GM23338 (cell line): ENCODE data around the gene PRR11. TPM values are rescaled to one million over a fixed set of nuclear protein-coding genes. Genes with fewer than 3 reads are reported as not detected.

ENCODE experiments used
- ATAC-seq: fragments of 200-7000 bp; cut with Tn5 transposase; 3 replicates; pipeline ENCODE4 v1.9.1; 2020
- DNase-seq: peaks from one replicate; pipeline ENCODE4 v3.0.0-alpha.2; 2015; ENCODE audit warnings: low spot score
- H2AFZ ChIP-seq: fragments of 200-600 bp; sonication (generic); 2 replicates; pipeline ENCODE4 v1.8.0; 2016; ENCODE audit warnings: antibody characterized with exemption, mild to moderate bottlenecking, moderate library complexity
- H3F3A ChIP-seq: fragments of 200-600 bp; sonication (generic); replicated peaks from 2 replicates; pipeline ENCODE4 v1.8.0; 2017; ENCODE audit warnings: antibody characterized with exemption, mixed run types, low read depth
- H3K27ac ChIP-seq: fragments of 200-600 bp; sonication (generic); 2 replicates; pipeline ENCODE4 v1.6.1; 2016; ENCODE audit warnings: low read depth
- H3K27me3 ChIP-seq: fragments of 200-600 bp; sonication (generic); 2 replicates; pipeline ENCODE4 v1.8.0; 2016; ENCODE audit warnings: mild to moderate bottlenecking, mixed run types, moderate library complexity; ENCODE audit not compliant: insufficient read depth
- H3K36me3 ChIP-seq: fragments of 200-600 bp; sonication (generic); 2 replicates; pipeline ENCODE4 v1.8.0; 2016; ENCODE audit warnings: mild to moderate bottlenecking; ENCODE audit not compliant: insufficient read depth
- H3K4me1 ChIP-seq: fragments of 200-600 bp; sonication (generic); 2 replicates; pipeline ENCODE4 v1.8.0; 2016; ENCODE audit warnings: mild to moderate bottlenecking, moderate library complexity; ENCODE audit not compliant: insufficient read depth
- H3K4me2 ChIP-seq: fragments of 200-600 bp; sonication (generic); 2 replicates; pipeline ENCODE4 v1.7.1; 2017; ENCODE audit warnings: mixed run types
- H3K4me3 ChIP-seq: fragments of 200-600 bp; sonication (generic); 2 replicates; pipeline ENCODE4 v1.6.1; 2016; ENCODE audit warnings: mixed run types
- H3K79me2 ChIP-seq: fragments of 200-600 bp; sonication (generic); replicated peaks from 2 replicates; pipeline ENCODE4 v1.8.0; 2017; ENCODE audit warnings: mild to moderate bottlenecking; ENCODE audit not compliant: insufficient read depth
- H3K9me2 ChIP-seq: fragments of 200-600 bp; sonication (generic); 2 replicates; pipeline ENCODE4 v1.8.0; 2017; ENCODE audit not compliant: insufficient read depth
- H4K20me1 ChIP-seq: fragments of 200-600 bp; sonication (generic); replicated peaks from 2 replicates; pipeline ENCODE4 v1.8.0; 2017; ENCODE audit warnings: mild to moderate bottlenecking; ENCODE audit not compliant: insufficient read depth
- H3K27ac Mint-ChIP-seq: 2 replicates; pipeline ENCODE4 v1.8.0; 2020; ENCODE audit warnings: inconsistent platforms, mild to moderate bottlenecking, moderate library complexity, mixed read lengths
- H3K27me3 Mint-ChIP-seq: 3 replicates; pipeline ENCODE4 v1.8.0; 2022; ENCODE audit warnings: low read depth, mild to moderate bottlenecking, moderate library complexity, mixed read lengths, inconsistent platforms; ENCODE audit not compliant: insufficient read depth, poor library complexity
- H3K36me3 Mint-ChIP-seq: 3 replicates; pipeline ENCODE4 v1.8.0; 2021; ENCODE audit warnings: low read depth, mild to moderate bottlenecking, inconsistent platforms, moderate library complexity, mixed read lengths
- H3K4me1 Mint-ChIP-seq: 3 replicates; pipeline ENCODE4 v1.8.0; 2020; ENCODE audit warnings: mild to moderate bottlenecking, inconsistent platforms, mixed read lengths
- H3K4me3 Mint-ChIP-seq: 3 replicates; pipeline ENCODE4 v1.8.0; 2021; ENCODE audit warnings: moderate library complexity, mild to moderate bottlenecking, inconsistent platforms, mixed read lengths
- H3K9me3 Mint-ChIP-seq: 3 replicates; pipeline ENCODE4 v1.8.0; 2020; ENCODE audit warnings: moderate library complexity, mild to moderate bottlenecking, inconsistent platforms, mixed read lengths
- CREB1 ChIP-seq: fragments of 250-450 bp; sonication (Bioruptor Pico); IDR thresholded peaks from 2 replicates; pipeline ENCODE4 v1.5.0; 2020; ENCODE audit warnings: low read depth, mild to moderate bottlenecking, moderate library complexity
- ETS1 ChIP-seq: IDR thresholded peaks from 2 replicates; pipeline ENCODE4 v1.6.1; 2016; ENCODE audit warnings: antibody characterized with exemption
- EZH2 ChIP-seq: fragments of 200-600 bp; sonication (generic); IDR thresholded peaks from one replicate; pipeline ENCODE4 v1.8.0; 2017; ENCODE audit warnings: antibody characterized with exemption, mild to moderate bottlenecking, low read depth; ENCODE audit not compliant: unreplicated experiment
- EZH2phosphoT487 ChIP-seq: fragments of 200-600 bp; sonication (generic); IDR thresholded peaks from one replicate; pipeline ENCODE4 v1.8.1; 2018; ENCODE audit warnings: antibody characterized with exemption; ENCODE audit not compliant: unreplicated experiment
- JUNB ChIP-seq: IDR thresholded peaks from one replicate; pipeline ENCODE4 v1.6.1; 2016; ENCODE audit warnings: antibody characterized with exemption; ENCODE audit not compliant: unreplicated experiment
- NANOG ChIP-seq: IDR thresholded peaks from 2 replicates; pipeline ENCODE4 v1.6.1; 2016; ENCODE audit warnings: antibody characterized with exemption, borderline replicate concordance
- POLR2AphosphoS5 ChIP-seq: IDR thresholded peaks from 2 replicates; pipeline ENCODE4 v1.6.1; 2016; ENCODE audit warnings: antibody characterized with exemption, low read depth
- REST ChIP-seq: IDR thresholded peaks from one replicate; pipeline ENCODE4 v1.6.1; 2018; ENCODE audit warnings: antibody characterized with exemption; ENCODE audit not compliant: unreplicated experiment
- STAT1 ChIP-seq: IDR thresholded peaks from one replicate; pipeline ENCODE4 v1.6.1; 2016; ENCODE audit warnings: antibody characterized with exemption; ENCODE audit not compliant: unreplicated experiment
- ZNF114 ChIP-seq: fragments of 250-450 bp; sonication (Bioruptor Pico); IDR thresholded peaks from 2 replicates; pipeline ENCODE4 v1.5.0; 2020; ENCODE audit warnings: mild to moderate bottlenecking, moderate library complexity
- ZNF331 ChIP-seq: fragments of 250-450 bp; sonication (Bioruptor Pico); IDR thresholded peaks from 2 replicates; pipeline ENCODE4 v1.5.0; 2020; ENCODE audit warnings: low read depth, mild to moderate bottlenecking, moderate library complexity
- ZNF462 ChIP-seq: fragments of 250-450 bp; sonication (Bioruptor Pico); IDR thresholded peaks from 2 replicates; pipeline ENCODE4 v1.5.0; 2020; ENCODE audit warnings: mild to moderate bottlenecking, moderate library complexity
- polyA plus RNA-seq: library from polyadenylated mRNA; unstranded; fragments of >200 nt; fragmentation: Nextera tagmentation; extraction: Ambion mirVana; gene quantifications from 2 replicates; pipeline ENCODE4 v1.2.1, GENCODE V29; 2016
- total RNA-seq: library from RNA; depleted of rRNA; stranded (reverse); fragments of >200 nt; shearing (Covaris generic); gene quantifications from 2 replicates; pipeline ENCODE4 v1.2.3, GENCODE V29; 2014
- TF ChIP-seq, protein P1 (sequence below), 2 experiments: fragments of 200-600 bp in 1 of 2; sonication (generic) in 1 of 2; conservative IDR thresholded peaks; 2 replicates each; pipeline versions ENCODE4 v1.5.1 to v1.6.1; 2016 to 2017; ENCODE audit warnings: antibody characterized with exemption in 2 of 2, low read depth in 2 of 2, mild to moderate bottlenecking in 2 of 2, moderate library complexity in 1 of 2

PRR11 gene
- total and polyA plus RNA-seq, 2 experiments from 2014 or later, result 42.7 to 55.9 TPM

- Histone ChIP-seq H3K27ac (no peak overlapping the region), H4K20me1 (peaks cover 62% of the 10 kb centered on the region), H3K9me2 (no peaks in the 10 kb centered on the region), H2AFZ (no peak overlapping the region), H3K4me1 (peaks cover 6% of the 10 kb centered on the region; the same call in 1 of the 2 replicates), H3K27me3 (no peaks in the 10 kb centered on the region), H3K4me3 (no peak overlapping the region), H3F3A (no peaks in the 10 kb centered on the region), H3K4me2 (no peak overlapping the region), H3K36me3 (no peaks in the 10 kb centered on the region), H3K79me2 (peaks cover 100% of the 10 kb centered on the region)
- TF ChIP-seq, protein P1, sequence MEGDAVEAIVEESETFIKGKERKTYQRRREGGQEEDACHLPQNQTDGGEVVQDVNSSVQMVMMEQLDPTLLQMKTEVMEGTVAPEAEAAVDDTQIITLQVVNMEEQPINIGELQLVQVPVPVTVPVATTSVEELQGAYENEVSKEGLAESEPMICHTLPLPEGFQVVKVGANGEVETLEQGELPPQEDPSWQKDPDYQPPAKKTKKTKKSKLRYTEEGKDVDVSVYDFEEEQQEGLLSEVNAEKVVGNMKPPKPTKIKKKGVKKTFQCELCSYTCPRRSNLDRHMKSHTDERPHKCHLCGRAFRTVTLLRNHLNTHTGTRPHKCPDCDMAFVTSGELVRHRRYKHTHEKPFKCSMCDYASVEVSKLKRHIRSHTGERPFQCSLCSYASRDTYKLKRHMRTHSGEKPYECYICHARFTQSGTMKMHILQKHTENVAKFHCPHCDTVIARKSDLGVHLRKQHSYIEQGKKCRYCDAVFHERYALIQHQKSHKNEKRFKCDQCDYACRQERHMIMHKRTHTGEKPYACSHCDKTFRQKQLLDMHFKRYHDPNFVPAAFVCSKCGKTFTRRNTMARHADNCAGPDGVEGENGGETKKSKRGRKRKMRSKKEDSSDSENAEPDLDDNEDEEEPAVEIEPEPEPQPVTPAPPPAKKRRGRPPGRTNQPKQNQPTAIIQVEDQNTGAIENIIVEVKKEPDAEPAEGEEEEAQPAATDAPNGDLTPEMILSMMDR (conservative IDR thresholded peaks at IDR 0.05; ENCODE audit: low read depth in 2 of 2), result no peak
- TF ChIP-seq REST (no peak), ZNF114 (CRISPR knock-in tag) (no peak), POLR2AphosphoS5 (no peak), EZH2 (no peak), EZH2phosphoT487 (no peak), ETS1 (no peak), ZNF331 (CRISPR knock-in tag) (no peak), STAT1 (no peak), ZNF462 (CRISPR knock-in tag) (no peak), NANOG (no peak), JUNB (no peak), CREB1 (CRISPR knock-in tag) (no peak)
- no peak for ATAC-seq
- H3K9me3 Mint-ChIP-seq, result no peaks in the 10 kb centered on the region
- H3K27ac Mint-ChIP-seq, result no peak overlapping the region
- H3K4me1 Mint-ChIP-seq, result peaks cover 3% of the 10 kb centered on the region; the same call in 2 of the 3 replicates
- H3K4me3 Mint-ChIP-seq, result no peak overlapping the region
- DNase-seq, result no peak
- H3K27me3 Mint-ChIP-seq, result no peaks in the 10 kb centered on the region
- H3K36me3 Mint-ChIP-seq, result peaks cover 9% of the 10 kb centered on the region; the same call in 1 of the 3 replicates
Measured at GRCh38 chr17:59145571-59146096, 9.9 kb upstream of the PRR11 start.
